Gastroesophageal sphincter (tissue), 3 donors: Measurements from ENCODE around the gene ERP44.
A peak's percentile ranks its signal among the peaks of the same experiment; 100 is the strongest.

ENCODE experiments used
- CTCF ChIP-seq, 4 experiments: fragments of 200-600 bp in 2 of 4; fragments of 450-650 bp in 2 of 4; sonication (generic) in 1 of 4; IDR thresholded peaks; one replicate each; pipeline ENCODE4 v1.5.1; 2017 to 2019; ENCODE audit warnings: antibody characterized with exemption in 4 of 4, mild to moderate bottlenecking in 2 of 4, moderate library complexity in 2 of 4
- EP300 ChIP-seq: sonication (generic); formaldehyde crosslinking; IDR thresholded peaks from one replicate; pipeline ENCODE4 v1.6.1; 2017; ENCODE audit warnings: antibody characterized with exemption, mild to moderate bottlenecking
- POLR2AphosphoS5 ChIP-seq: sonication (generic); formaldehyde crosslinking; IDR thresholded peaks from one replicate; pipeline ENCODE4 v1.6.1; 2017; ENCODE audit warnings: antibody characterized with exemption

GRCh38 chr9:100098887-100099721 is at the start of gene ERP44, which contains the start of gene INVS:
- TF ChIP-seq CTCF (IDR thresholded peaks at IDR 0.05) (no peak), EP300 (no peak), POLR2AphosphoS5 (peak; percentile 90)
